Neural cell (in vitro differentiated cells): Measurements from ENCODE around the gene CDK11B.

Experiments used
- EZH2 ChIP-seq: fragments of 200-600, 300-800 bp; shearing (Covaris generic), sonication (generic); IDR thresholded peaks from 2 replicates; pipeline ENCODE4 v1.6.1; 2014; ENCODE audit warnings: antibody characterized with exemption, low read length, borderline replicate concordance, mild to moderate bottlenecking; ENCODE audit not compliant: insufficient read depth, poor library complexity, severe bottlenecking
- POLR2AphosphoS5 ChIP-seq: IDR thresholded peaks from 2 replicates; pipeline ENCODE4 v1.6.1; 2012
- RAD21 ChIP-seq: fragments of 450-650 bp; conservative IDR thresholded peaks from 2 replicates; pipeline ENCODE4 v1.6.1; 2014; ENCODE audit warnings: antibody characterized with exemption, mild to moderate bottlenecking, moderate library complexity
- TF ChIP-seq, protein P1 (sequence below): fragments of 450-650 bp; IDR thresholded peaks from 2 replicates; pipeline ENCODE4 v1.5.1; 2014; ENCODE audit warnings: antibody characterized with exemption, mild to moderate bottlenecking, moderate library complexity; ENCODE audit not compliant: poor library complexity, severe bottlenecking

DNA sequence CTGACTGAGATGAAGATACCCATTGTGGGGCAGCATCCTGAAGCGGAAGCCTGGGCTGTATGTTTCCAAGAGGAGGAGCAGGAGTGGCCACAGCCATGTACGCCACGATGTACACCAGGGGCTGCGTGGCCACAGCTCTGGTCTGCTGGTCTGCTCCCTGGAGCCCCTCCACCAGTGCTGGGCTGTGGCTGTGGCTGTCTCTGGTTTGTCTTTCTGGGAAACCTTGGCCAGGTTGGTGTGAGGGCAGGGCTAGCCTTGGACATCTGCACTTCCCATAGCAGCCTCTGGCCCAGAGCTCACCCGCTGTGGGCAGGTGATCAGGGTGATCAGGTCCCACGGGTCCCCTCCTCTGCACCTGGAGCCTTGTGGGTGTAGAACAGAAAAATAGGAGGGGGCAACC lies 40.9 kb downstream of the CDK11B start:
- TF ChIP-seq, protein P1, sequence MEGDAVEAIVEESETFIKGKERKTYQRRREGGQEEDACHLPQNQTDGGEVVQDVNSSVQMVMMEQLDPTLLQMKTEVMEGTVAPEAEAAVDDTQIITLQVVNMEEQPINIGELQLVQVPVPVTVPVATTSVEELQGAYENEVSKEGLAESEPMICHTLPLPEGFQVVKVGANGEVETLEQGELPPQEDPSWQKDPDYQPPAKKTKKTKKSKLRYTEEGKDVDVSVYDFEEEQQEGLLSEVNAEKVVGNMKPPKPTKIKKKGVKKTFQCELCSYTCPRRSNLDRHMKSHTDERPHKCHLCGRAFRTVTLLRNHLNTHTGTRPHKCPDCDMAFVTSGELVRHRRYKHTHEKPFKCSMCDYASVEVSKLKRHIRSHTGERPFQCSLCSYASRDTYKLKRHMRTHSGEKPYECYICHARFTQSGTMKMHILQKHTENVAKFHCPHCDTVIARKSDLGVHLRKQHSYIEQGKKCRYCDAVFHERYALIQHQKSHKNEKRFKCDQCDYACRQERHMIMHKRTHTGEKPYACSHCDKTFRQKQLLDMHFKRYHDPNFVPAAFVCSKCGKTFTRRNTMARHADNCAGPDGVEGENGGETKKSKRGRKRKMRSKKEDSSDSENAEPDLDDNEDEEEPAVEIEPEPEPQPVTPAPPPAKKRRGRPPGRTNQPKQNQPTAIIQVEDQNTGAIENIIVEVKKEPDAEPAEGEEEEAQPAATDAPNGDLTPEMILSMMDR, result no peak
- no peak for TF ChIP-seq RAD21
- no peak for TF ChIP-seq POLR2AphosphoS5
- TF ChIP-seq EZH2, result no peak
